Hypothalamus (tissue), 51 donors: ENCODE measurements around the gene MICU1.
"Not testable (repeated sequence)": the region's sequence is repeated elsewhere in the genome, so short reads cannot be mapped to it uniquely, and the experiment has no call there.

Experiments
- DNase-seq, 51 donors: peaks; one replicate each; lab custom pipeline; 2025; lab: John Stamatoyannopoulos, UW

MICU1 gene

GRCh38 chr10:72564596-72564995 is 61.3 kb downstream of the MICU1 start:
- DNase-seq = no peak

GRCh38 chr10:72563327-72563932 is 62.4 kb downstream of the MICU1 start:
- DNase-seq = no peak

DNA sequence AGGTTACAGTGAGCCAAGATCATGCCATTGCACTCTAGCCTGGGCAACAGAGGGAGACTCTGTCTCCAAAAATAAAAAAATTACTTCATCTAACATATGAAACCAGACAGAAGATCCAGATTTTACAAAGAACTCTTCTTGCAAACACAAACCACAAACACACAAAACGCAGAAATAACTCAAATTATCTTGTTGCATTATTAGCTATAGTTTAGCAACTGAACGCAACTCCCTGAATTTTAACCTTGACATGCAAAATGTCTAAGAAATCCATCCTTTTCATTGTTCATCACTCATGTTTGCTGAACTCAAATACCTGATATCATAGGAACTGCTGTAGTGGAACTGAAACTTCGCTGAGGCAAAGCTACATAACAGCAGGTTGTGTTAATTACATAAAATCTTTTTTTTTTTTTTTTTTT is 64.1 kb downstream of the MICU1 start:
- DNase-seq = no peak

DNA sequence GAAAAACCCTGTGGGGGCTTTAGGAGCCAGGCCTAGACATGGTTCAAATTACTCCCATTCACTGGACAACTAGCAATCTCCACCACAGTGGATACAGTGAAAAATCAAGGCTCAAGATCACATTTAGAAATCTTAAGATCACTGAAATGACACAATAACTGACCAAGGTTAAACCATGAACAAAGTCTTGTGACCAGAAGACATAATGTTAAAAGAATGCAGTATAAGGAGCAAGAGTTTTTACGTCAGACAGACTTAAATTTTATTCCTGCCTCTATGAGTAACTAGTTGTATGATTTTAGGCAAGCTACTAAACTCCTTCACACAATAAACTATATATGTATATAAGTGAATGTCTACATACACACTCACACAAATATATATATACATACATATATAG is 68.5 kb downstream of the MICU1 start:
- no peak for DNase-seq

GRCh38 chr10:72552857-72553256 is 73.0 kb downstream of the MICU1 start:
- no peak for DNase-seq

DNA sequence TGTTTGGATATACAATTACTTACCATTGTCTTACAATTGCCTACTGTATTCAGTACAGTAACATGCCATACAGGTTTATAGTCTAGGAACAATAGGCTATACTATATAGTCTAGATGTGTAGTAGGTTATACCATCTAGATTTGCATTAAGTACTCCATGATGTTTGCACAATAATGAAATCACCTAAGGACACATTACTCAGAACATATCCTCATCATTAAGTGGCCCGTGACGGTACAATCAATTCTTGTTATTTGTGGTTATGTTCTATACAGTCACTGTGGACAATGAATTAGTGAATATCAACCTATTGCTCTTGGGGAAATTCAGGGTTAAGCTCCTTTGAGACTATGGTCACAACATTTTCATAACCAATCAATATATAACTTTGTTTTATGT is 75.6 kb downstream of the MICU1 start:
- no peak for DNase-seq

DNA sequence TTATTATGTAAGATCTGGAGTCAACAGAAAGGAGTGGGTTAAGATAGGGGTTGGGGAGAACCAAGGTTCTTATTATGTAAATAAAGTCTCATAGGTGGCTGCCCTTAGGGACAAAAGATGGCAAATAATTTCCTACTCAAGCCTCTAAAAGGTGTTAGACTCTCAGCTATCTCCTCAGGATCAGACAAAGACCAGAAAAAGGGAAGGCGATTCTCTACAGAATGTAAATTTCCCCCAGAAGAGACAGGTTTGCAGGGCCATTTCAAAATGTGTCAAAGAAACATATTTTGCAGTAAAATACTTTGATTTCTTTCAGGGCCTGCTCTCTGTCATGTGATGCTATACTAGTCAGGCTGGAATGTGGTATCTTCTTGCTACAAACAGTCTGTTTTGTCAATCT is 80.3 kb downstream of the MICU1 start:
- DNase-seq = no peak

DNA sequence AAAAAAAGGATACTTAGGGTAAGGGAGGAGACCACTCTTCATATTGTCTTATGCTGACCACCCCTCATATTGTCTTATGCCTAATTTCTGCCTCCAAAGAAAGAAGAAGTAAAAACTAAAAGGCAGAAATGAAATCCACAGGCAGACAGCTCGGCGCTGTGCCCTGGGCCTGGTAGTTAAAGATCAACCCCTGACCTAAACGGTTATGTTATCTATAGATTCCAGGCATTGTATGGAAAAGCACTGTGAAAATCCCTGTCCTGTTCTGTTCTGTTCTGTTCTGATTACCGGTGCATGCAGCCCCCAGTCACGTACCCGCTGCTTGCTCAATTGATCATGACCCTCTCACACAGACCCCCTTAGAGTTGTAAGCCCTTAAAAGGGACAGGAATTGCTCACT is 82.0 kb downstream of the MICU1 start:
- not testable (repeated sequence) for DNase-seq

- DNase-seq = peak in 2 of 51 donors; percentile 1 to 17
Measured at GRCh38 chr10:72542396-72542815, 83.5 kb downstream of the MICU1 start.

DNA sequence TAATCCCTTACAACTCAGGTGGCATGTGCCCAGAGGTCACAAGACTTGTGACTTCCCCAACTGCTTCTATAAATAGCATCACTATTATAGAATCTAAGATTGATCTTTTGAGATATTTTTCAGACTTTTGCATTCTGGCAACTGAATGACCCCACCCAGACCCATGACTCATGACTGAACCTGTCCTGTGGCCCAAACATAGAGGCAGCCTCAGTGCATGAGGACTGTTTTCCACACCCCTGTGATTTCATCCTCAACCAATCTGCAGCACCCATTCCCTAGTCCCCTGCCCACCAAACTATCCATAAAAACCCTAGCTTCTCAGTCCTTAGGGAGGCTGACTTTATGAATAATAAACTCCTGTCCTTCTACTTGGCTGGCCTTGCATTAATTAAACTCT is 84.5 kb downstream of the MICU1 start:
- DNase-seq = no peak

DNA sequence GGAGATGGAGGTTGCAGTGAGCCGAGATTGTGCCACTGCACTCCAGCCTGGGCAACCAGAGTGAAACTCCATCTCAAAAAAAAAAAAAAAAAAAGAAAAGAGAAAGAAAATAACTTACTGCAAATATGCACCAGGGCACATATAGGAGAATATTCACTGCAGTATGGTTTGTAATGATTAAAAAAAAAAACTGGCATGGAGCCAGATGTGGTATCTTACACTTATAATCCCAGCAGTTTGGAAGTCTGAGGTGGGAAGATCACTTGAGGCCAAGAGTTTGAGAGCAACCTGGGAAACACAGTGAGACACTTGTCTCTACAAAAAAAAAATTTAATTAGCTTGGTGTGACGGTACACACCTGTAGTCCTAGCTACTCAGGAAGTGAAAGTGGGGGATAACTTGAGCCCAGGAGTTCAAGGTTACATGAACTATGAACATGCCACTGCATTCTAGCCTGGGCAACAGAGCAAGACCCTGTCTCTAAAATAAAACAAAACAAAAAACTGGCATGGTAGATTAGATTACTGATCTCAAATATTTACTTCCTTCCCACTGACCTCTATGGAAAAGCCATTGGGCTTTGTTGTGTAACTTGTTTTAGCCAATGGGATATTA is 85.6 kb downstream of the MICU1 start:
- DNase-seq = no peak

DNA sequence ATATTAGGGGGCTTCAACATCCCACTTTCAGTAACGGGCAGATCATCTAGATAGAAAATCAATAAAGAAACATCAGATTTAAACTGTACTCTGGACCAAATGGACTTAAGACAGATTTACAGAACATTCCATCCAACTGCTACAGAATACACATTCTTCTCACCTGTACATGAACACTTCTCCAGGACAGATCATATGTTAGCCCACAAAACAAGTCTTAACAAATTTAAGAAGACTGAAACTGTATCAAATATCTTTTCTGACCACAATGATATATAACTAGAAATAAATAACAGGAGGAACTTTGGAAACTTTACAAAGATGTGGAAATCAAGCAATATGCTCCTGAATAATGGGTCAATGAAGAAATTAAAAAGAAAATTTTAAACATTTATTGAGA is 86.7 kb downstream of the MICU1 start:
- no peak for DNase-seq

GRCh38 chr10:72525689-72526088 is 100.2 kb downstream of the MICU1 start:
- no peak for DNase-seq

GRCh38 chr10:72525277-72525676 is 100.6 kb downstream of the MICU1 start:
- no peak for DNase-seq

DNA sequence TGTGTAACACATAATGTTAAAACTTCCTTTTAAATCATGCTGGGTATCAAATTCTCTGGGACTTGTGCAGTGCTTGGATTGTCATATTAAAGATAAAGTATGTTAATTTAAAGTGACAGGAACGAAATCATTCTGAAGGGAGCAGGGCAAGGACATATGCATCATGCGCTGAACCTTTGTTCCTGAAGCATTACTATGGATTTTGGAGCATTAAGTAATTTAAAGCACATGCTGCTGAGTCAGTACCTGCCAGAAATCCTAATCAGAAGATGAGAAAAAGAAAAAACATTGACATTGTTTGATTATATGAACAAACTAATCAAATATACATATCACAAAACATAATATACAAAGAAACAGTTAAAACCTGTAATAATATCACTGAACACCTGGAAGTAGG is 101.4 kb downstream of the MICU1 start:
- no peak for DNase-seq

DNA sequence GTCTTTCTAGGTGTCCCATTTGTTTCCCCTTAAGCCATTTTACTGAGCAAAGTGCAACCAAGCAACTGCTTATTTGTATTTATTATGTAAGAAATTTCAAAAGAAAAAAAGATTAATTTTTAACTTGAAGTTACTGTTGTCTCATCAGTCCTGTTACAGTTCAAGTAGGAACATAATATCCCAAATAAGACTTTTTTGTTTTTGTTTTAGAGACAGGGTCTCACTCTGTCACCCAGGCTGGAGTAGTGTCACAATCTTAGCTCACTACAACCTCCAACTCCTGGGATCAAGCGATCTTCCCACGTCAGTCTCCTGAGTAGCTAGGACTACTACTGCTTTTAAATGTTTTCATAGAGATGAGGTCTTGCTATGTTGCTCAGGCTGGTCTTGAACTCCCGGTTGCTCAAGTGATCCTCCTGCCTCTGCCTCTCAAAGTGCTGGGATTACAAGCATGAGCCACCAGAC is 101.9 kb downstream of the MICU1 start:
- DNase-seq = no peak

- no peak for DNase-seq
Measured at GRCh38 chr10:72523062-72523461, 102.8 kb downstream of the MICU1 start.

DNA sequence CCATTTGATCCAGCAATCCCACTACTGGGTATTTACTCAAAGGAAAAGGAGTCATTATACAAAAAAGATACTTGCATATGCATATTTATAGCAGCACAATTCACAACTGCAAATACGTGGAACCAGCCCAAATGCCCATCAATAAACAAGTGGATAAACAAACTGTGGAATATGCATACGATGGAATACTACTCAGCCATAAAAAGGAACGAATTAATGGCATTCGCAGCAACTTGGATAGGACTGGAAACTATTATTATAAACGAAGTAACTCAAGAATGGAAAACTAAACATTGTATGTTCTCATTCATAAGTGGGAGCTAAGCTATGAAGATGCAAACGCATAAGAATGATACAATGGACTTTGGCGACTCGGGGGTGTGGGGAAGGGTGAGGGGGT is 108.6 kb downstream of the MICU1 start:
- DNase-seq = no peak

DNA sequence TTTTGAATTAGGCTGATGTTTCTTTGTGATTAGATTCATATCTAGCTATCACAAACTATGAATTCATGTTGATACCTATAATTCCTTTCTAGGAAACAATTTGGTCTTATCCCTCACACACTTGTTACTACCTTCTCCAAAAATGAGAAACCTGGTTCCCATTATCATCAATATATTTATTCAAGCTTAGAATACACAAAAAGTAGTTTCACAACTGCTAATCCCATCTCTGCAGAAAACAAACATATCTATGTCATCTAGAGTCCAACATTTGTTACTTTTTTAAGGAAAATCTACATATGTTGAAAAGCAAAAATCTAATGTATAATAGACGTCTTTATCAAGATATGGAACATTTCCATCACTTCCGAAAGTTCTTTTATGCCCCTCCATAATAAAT is 110.4 kb downstream of the MICU1 start:
- no peak for DNase-seq

DNA sequence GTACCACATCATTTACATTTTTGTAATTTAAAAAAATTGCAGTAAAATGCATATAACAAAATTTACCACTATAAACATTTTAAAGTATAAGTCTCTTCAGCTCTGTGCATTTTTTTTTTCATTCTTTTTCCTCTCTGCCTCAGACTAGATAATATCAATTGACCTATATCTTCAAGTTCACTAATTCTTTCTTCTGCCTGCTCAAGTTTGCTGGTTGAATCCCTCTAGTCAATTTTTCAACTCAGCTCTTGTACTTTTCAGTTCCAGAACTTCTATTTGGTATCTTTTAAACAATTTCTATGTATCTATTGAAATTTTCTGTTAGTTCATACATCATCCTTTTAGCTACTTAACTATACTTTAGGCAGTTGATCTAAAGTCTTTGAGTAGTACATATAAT is 112.0 kb downstream of the MICU1 start:
- DNase-seq = no peak

GRCh38 chr10:72511459-72511858 is 114.4 kb downstream of the MICU1 start:
- no peak for DNase-seq

- DNase-seq = no peak
Measured at GRCh38 chr10:72509941-72510340, 115.9 kb downstream of the MICU1 start.
